ENCODE measurements around the gene FBL. TPM values are rescaled to one million over a fixed set of nuclear protein-coding genes. Genes with fewer than 3 reads are reported as not detected.

The FBL gene
- total RNA-seq, 1 donor from 2014 or later = 92.6 TPM

GRCh38 chr19:39788244-39788643 is 57.9 kb downstream of the FBL start:
- DNase-seq (ENCODE audit: low spot score) = no peak

Other genes with a start within 250 kb of the FBL start
- gene LGALS13, start 243.9 kb downstream of the FBL start, total RNA-seq = not detected
- gene LGALS16, start 190.5 kb downstream of the FBL start, total RNA-seq = not detected
- not detected for gene LGALS14, start 141.9 kb downstream of the FBL start, total RNA-seq
- 0.35 TPM for gene CLC, start 108.3 kb downstream of the FBL start, total RNA-seq
- not detected for gene LEUTX, start 67.5 kb downstream of the FBL start, total RNA-seq
- gene DYRK1B, start 12.2 kb downstream of the FBL start, total RNA-seq = 35.8 TPM
- gene FCGBP, start 88.3 kb upstream of the FBL start, total RNA-seq = 4,969 TPM
- 91.1 TPM for gene PSMC4, start 124.8 kb upstream of the FBL start, total RNA-seq
- 7.0 TPM for gene ZNF546, start 150.7 kb upstream of the FBL start, total RNA-seq
- 31.2 TPM for gene ZNF780B, start 209.9 kb upstream of the FBL start, total RNA-seq
- gene ZNF780A, start 244.6 kb upstream of the FBL start, total RNA-seq = 24.1 TPM